HG03439 (cell line): ENCODE data around the gene COMMD6.

Experiments
- ATAC-seq: cut with Tn5 transposase; IDR thresholded peaks from one replicate; pipeline ENCODE4 v1.9.1; 2021; ENCODE audit warnings: mild to moderate bottlenecking, moderate library complexity; ENCODE audit not compliant: unreplicated experiment

Gene COMMD6

GRCh38 chr13:75530549-75530961 lies 7.1 kb downstream of the COMMD6 start:
- ATAC-seq: no peak

DNA sequence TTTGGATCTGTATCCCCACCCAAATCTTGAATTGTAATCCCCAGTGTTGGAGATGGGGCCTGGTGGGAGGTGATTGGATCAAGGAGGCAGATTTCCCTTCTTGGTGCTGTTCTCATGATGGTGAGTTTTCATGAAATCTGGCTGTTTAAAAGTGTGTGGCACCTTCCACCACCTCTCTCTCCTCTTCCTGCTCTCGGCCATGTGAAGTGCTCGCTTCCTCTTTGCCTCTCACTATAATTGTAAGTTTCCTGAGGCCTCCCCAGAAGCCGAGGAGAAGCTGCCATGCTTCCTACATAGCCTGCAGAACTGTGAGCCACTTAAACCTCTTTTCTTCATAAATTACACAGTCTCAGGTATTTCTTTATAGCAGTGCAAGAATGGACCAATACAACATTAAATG lies 15.7 kb downstream of the COMMD6 start:
- no peak for ATAC-seq

- ATAC-seq: no peak
Observed at GRCh38 chr13:75518439-75519088, 19.1 kb downstream of the COMMD6 start.

- no peak for ATAC-seq
Observed at GRCh38 chr13:75514080-75514995, 23.3 kb downstream of the COMMD6 start.

GRCh38 chr13:75513271-75513670 lies 24.4 kb downstream of the COMMD6 start:
- ATAC-seq: no peak

DNA sequence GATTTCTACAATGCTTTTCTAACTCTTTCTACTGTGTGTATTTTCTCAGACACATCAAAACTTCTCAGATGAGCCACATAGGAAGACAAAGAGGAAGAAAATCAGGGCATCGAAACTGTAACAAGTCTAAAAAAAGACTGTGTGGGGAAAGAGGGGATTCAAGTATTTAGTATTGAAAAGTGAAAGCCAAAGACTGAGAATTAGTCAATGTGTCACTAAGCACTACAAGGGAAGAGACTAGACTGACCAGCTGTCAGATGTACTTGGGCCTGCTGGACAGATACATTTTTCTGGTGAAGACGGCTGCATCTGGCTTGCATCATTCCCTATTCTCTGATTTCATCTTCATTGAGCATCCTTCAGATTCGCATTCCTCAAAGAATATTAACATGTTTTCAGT lies 25.4 kb downstream of the COMMD6 start:
- ATAC-seq: peak; percentile 78

GRCh38 chr13:75511051-75511625 lies 26.5 kb downstream of the COMMD6 start:
- ATAC-seq: no peak

DNA sequence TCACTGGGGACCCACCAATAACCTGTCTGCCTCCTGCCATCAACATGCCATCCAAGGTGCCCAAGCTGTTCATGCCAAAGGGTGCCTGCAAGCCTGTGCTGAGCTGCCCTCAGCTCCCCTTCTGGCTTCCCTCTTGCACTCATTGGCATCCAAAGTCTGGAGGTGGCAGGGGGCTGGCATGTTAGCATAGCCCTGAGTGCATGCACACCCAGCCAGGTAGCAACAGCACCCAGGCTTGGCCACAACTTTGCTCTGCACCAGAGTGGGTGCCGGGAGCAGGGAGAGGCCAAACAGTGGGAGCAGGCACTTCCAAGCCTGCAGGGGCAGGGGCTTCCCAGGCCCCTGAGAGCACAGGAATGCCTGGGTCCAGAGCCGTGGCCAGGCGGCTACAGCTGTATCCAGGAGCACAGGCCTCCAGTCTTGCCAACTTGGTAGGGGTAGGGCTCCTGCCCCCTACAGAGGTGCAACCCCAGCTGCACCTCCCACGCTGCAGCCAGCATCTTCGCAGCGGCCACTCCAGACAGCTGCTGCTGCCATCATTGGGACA lies 29.6 kb downstream of the COMMD6 start:
- ATAC-seq: no peak

- ATAC-seq: no peak
Observed at GRCh38 chr13:75507027-75508001, 30.3 kb downstream of the COMMD6 start.

DNA sequence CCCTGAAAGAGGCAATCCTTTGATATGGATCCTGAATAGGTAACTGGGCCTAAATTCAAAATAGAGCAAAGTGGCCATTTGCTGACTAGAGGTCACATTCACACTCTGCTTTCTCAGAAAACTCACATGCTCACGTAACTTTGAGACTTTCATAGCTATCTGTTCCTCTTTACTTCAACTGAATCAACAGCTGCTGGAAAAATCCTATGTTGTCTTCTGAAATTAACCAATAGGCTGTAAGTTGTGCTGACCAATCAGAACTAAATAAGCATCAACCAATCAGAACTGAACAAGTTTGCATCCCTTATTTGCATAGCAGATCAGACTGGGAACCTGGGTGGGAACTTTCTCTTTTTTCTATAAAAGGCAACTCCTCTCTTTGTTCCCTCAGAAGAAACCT lies 31.6 kb downstream of the COMMD6 start:
- no peak for ATAC-seq

- ATAC-seq: no peak
Observed at GRCh38 chr13:75505327-75505726, 32.3 kb downstream of the COMMD6 start.

GRCh38 chr13:75495938-75496337 lies 41.7 kb downstream of the COMMD6 start:
- ATAC-seq: no peak

DNA sequence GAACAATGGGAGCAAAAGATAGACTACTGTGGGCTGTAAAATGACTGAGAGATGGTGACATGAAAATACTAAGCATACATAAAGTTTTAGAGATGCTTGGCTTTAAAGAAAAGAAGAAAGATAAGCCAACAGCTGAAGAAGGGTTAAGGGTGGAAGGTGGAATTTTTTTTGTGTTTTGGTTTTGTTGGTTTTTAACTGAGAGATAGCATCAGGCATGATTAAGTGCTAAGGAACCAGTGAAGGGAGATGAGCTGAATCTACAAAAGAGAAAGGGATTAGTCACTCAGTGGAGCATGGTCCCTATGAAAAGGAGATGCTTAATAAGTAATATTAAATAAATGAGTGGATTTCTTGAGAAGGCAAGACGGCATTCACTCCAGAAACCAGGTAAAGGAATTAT lies 43.1 kb downstream of the COMMD6 start:
- no peak for ATAC-seq

- ATAC-seq: no peak
Observed at GRCh38 chr13:75493156-75493555, 44.5 kb downstream of the COMMD6 start.

DNA sequence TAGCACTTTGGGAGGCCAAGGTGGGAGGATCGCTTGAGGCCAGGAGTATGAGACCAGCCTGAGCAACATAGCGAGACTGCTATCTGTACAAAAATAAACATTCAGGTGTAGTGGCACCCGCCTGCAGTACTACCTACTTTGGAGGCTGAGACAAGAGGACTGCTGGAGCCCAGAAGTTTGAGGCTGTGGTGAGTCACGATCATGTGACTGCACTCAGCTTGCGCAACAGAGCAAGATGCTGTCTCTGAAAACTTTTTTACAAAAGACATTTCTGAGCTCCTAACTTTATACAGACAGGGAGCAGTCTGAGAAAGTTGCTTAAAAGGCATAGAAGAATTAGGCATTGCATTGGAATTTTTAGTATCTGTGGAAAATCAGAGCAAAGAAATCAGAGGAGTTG lies 45.3 kb downstream of the COMMD6 start:
- ATAC-seq: no peak

DNA sequence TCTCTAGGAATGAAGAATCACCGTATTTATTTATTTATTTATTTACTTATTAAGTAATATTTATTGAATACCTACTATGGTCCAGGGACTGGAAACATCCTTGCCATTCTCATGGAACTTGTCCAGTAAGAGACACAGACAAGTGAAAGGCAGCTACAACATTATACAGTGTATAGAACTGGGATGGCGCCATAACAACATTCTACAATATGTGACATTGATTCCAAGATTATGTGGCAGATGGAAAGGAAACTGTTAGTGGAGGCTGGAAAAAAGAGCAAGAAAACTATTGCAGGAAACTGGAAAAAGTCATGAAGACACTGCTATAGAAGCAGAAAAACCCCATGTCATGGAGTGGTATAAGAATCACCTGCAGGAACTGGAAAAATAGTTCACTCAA lies 46.3 kb downstream of the COMMD6 start:
- ATAC-seq: no peak

- peak; percentile 91 for ATAC-seq
Observed at GRCh38 chr13:75489502-75490263, 48.0 kb downstream of the COMMD6 start.

GRCh38 chr13:75486146-75487062 lies 51.2 kb downstream of the COMMD6 start:
- ATAC-seq: no peak
